GM21723 (cell line): ENCODE measurements around the gene CNTFR.

Experiments used
- ATAC-seq: cut with Tn5 transposase; IDR thresholded peaks from one replicate; pipeline ENCODE4 v1.9.1; 2021; ENCODE audit warnings: mild to moderate bottlenecking, moderate library complexity; ENCODE audit not compliant: unreplicated experiment

CNTFR gene

GRCh38 chr9:34508951-34509350 lies 80.6 kb downstream of the CNTFR start:
- ATAC-seq, result no peak

- ATAC-seq, result no peak
These were observed 81.1 kb downstream of the CNTFR start for GRCh38 chr9:34508463-34508862.

- ATAC-seq, result no peak
These were observed 81.6 kb downstream of the CNTFR start for GRCh38 chr9:34507966-34508365.

GRCh38 chr9:34507556-34507955 lies 82.0 kb downstream of the CNTFR start:
- no peak for ATAC-seq

GRCh38 chr9:34506623-34507022 lies 82.9 kb downstream of the CNTFR start:
- no peak for ATAC-seq

- no peak for ATAC-seq
These were observed 84.0 kb downstream of the CNTFR start for GRCh38 chr9:34505370-34506120.

GRCh38 chr9:34503406-34503805 lies 86.1 kb downstream of the CNTFR start:
- no peak for ATAC-seq

GRCh38 chr9:34502891-34503290 lies 86.6 kb downstream of the CNTFR start:
- ATAC-seq, result no peak

GRCh38 chr9:34502471-34502870 lies 87.1 kb downstream of the CNTFR start:
- ATAC-seq, result no peak

- no peak for ATAC-seq
These were observed 87.6 kb downstream of the CNTFR start for GRCh38 chr9:34501889-34502425.
